ENCODE results near the gene EMC6. TPM values are rescaled to one million over a fixed set of nuclear protein-coding genes. Genes with fewer than 3 reads are reported as not detected.

Gene EMC6
- total RNA-seq, 1 experiment from 2014 or later, result 72.2 TPM

DNA sequence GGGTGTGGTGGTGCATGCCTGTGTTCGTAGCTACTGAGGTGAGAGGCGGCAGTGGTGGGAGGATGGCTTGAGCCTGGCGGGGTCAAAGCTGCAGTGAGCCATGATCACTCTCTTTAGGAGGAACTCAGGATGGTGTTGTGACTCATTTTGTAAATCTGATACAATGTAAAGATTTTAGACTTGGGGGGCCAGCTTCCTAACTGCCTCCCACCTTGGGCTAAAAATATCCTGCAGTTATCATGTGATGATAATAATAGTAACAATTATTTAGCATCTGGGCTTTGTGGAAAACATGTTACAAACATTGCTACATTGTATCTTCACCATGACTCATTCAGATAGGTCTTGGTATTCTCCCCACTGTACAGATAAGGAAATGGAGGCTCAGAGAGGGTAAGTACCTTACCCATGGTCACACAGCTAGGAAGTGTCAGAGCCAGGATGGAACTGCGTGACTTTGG lies 24.7 kb upstream of the EMC6 start:
- Histone ChIP-seq H4K20me1 (ENCODE audit: control insufficient read depth, insufficient read depth, insufficient read length) (no peaks in the 10 kb centered on the region), H3T11ph (ENCODE audit: low read length) (no peak overlapping the region), H4K5ac (ENCODE audit: insufficient read length, low read depth, low read length) (no peak overlapping the region), H3K23ac (ENCODE audit: insufficient read length, low read depth, low read length) (no peak overlapping the region), H2AFZ (ENCODE audit: low read length) (no peak overlapping the region), H3K79me1 (ENCODE audit: insufficient read depth, low read depth, low read length, poor library complexity, severe bottlenecking) (no peaks in the 10 kb centered on the region), H3K9me3 (ENCODE audit: control insufficient read depth, low read depth, low read length) (no peaks in the 10 kb centered on the region), H3K4me2 (ENCODE audit: insufficient read depth, insufficient read length, low read length) (no peak overlapping the region), H3K9ac (ENCODE audit: extremely low read depth, insufficient read length, low read length) (no peak overlapping the region), H3K18ac (ENCODE audit: insufficient read length, low read depth, low read length) (no peak overlapping the region), H2AK5ac (ENCODE audit: insufficient read length, low read length) (no peak overlapping the region), H4K8ac (replicated peaks; ENCODE audit: insufficient read length, low read depth, low read length) (no peak overlapping the region), H2BK5ac (ENCODE audit: insufficient read length, low read length) (no peak overlapping the region), H3K27ac (ENCODE audit: insufficient read length, low read depth, low read length) (no peak overlapping the region), H3K23me2 (ENCODE audit: insufficient read length, low read depth, low read length, poor library complexity, severe bottlenecking) (no peaks in the 10 kb centered on the region), H2BK12ac (ENCODE audit: insufficient read length, low read depth, low read length) (no peak overlapping the region), H3K27me3 (ENCODE audit: insufficient read depth, low read length) (no peaks in the 10 kb centered on the region), H2BK15ac (ENCODE audit: low read depth, low read length) (no peak overlapping the region), H3K4me1 (ENCODE audit: insufficient read depth, low read length) (no peaks in the 10 kb centered on the region; the same call in 1 of the 2 replicates), H2BK20ac (ENCODE audit: low read depth, low read length, poor library complexity, severe bottlenecking) (no peak overlapping the region), H3K4ac (ENCODE audit: low read depth, low read length) (no peak overlapping the region), H2BK120ac (ENCODE audit: low read depth, low read length, poor library complexity, severe bottlenecking) (no peak overlapping the region), H4K91ac (ENCODE audit: insufficient read length, low read depth, low read length) (no peak overlapping the region), H3K79me2 (ENCODE audit: insufficient read depth, low read length) (no peaks in the 10 kb centered on the region), H3K14ac (ENCODE audit: insufficient read depth, low read length) (no peak overlapping the region), H3K56ac (ENCODE audit: insufficient read length, low read depth, low read length) (no peak overlapping the region)
- no peak overlapping the region for H3K4me3 Mint-ChIP-seq
- H3K36me3 Mint-ChIP-seq (ENCODE audit: insufficient read depth in 1 of 3, low read depth in 3 of 3), result peaks cover 1 to 27% (median 22%) of the 10 kb centered on the region in 3 experiments; a peak in 4 of 7 replicates
- DNase-seq, result no peak
- no peaks in the 10 kb centered on the region for H3K9me3 Mint-ChIP-seq
- 0 out of 2 replicates have a peak, but pooled peaks cover 1% of the 10 kb centered on the region for H3K27me3 Mint-ChIP-seq (ENCODE audit: low read depth)
- H3K4me1 Mint-ChIP-seq, result peaks cover 16 to 20% of the 10 kb centered on the region in 2 experiments; a peak in 3 of 4 replicates
- no CpG with 5 or more reads among the region's 4 CpGs for WGBS (ENCODE audit: extremely low coverage, insufficient read length, low lambda C conversion rate)
- TF ChIP-seq, protein P1, sequence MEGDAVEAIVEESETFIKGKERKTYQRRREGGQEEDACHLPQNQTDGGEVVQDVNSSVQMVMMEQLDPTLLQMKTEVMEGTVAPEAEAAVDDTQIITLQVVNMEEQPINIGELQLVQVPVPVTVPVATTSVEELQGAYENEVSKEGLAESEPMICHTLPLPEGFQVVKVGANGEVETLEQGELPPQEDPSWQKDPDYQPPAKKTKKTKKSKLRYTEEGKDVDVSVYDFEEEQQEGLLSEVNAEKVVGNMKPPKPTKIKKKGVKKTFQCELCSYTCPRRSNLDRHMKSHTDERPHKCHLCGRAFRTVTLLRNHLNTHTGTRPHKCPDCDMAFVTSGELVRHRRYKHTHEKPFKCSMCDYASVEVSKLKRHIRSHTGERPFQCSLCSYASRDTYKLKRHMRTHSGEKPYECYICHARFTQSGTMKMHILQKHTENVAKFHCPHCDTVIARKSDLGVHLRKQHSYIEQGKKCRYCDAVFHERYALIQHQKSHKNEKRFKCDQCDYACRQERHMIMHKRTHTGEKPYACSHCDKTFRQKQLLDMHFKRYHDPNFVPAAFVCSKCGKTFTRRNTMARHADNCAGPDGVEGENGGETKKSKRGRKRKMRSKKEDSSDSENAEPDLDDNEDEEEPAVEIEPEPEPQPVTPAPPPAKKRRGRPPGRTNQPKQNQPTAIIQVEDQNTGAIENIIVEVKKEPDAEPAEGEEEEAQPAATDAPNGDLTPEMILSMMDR (conservative IDR thresholded peaks at IDR 0.05), result no peak
- H3K27ac Mint-ChIP-seq, result no peak overlapping the region
